HepG2 (cell line): Measurements from ENCODE around the gene DPH1. TPM values are rescaled to one million over a fixed set of nuclear protein-coding genes. Genes with fewer than 3 reads are reported as not detected.

ENCODE experiments used
- ATAC-seq: fragments of 200-7000 bp; cut with Tn5 transposase; 3 replicates; pipeline ENCODE4 v1.9.1; 2020; ENCODE audit warnings: mild to moderate bottlenecking, moderate library complexity
- BruUV-seq: library from RNA; stranded (reverse); fragments of 400-500 nt; replicated peaks from 2 replicates; lab custom pipeline; 2021; lab: Mats Ljungman, UMichigan
- CTCF ChIA-PET: fragments of 300-600 bp; formaldehyde crosslinking; extraction: SDS; loops from one replicate; lab custom pipeline; 2021; ENCODE audit warnings: low total read pairs, inconsistent platforms, low intra/inter-chr PET ratio; lab: Yijun Ruan, JAX
- POLR2A ChIA-PET: fragments of 350-600 bp; sonication (Branson Sonifier 250); formaldehyde crosslinking; loops from one replicate; lab custom pipeline; 2020; ENCODE audit warnings: antibody characterized with exemption, inconsistent platforms; lab: Yijun Ruan, JAX
- DNase-seq: peaks from one replicate; pipeline ENCODE4 v3.0.0-alpha.2; 2015; ENCODE audit warnings: low spot score
- FAIRE-seq: peaks from 3 replicates; lab custom pipeline; 2011; peaks lifted over from hg19 to GRCh38; lab: Jason Lieb, UNC
- H2AFZ ChIP-seq: one replicate; pipeline ENCODE4 v1.6.1; 2011; ENCODE audit warnings: low read length, inconsistent platforms
- H3K27ac ChIP-seq: fragments of 300-600 bp; 3 replicates; pipeline ENCODE4 v1.8.0; 2011; ENCODE audit warnings: mixed run types, mild to moderate bottlenecking, mixed read lengths, low read length, inconsistent platforms; ENCODE audit not compliant: insufficient read depth; ENCODE audit errors: extremely low read length
- H3K27me3 ChIP-seq, 2 experiments: fragments of 200-600 bp in 1 of 2; 2 replicates in 1 of 2; 3 replicates in 1 of 2; pipeline versions ENCODE4 v1.6.0 to v1.8.0; 2011; ENCODE audit warnings: low read length in 2 of 2, mild to moderate bottlenecking in 2 of 2, moderate library complexity in 2 of 2, inconsistent platforms in 1 of 2; ENCODE audit not compliant: insufficient read depth in 2 of 2, control insufficient read depth in 1 of 2
- H3K36me3 ChIP-seq, 2 experiments: fragments of 200-600 bp in 1 of 2; replicated peaks in 1 of 2; 2 replicates in 1 of 2; 3 replicates in 1 of 2; pipeline versions ENCODE4 v1.5.1 to v1.8.0; 2011; ENCODE audit warnings: low read length in 2 of 2, inconsistent platforms in 1 of 2; ENCODE audit not compliant: insufficient read depth in 2 of 2, control insufficient read depth in 1 of 2
- H3K4me1 ChIP-seq: 2 replicates; pipeline ENCODE4 v1.5.1; 2012; ENCODE audit warnings: low read length, inconsistent platforms; ENCODE audit not compliant: insufficient read depth
- H3K4me2 ChIP-seq: 2 replicates; pipeline ENCODE4 v1.6.0; 2011; ENCODE audit warnings: low read depth, low read length, inconsistent platforms
- H3K4me3 ChIP-seq, 3 experiments: fragments of 200-600 bp in 1 of 3; sonication (generic), shearing (Covaris generic) in 1 of 3; replicated peaks in 1 of 3; 2 replicates each; pipeline ENCODE4 v1.5.1; 2011 to 2016; ENCODE audit warnings: low read length in 3 of 3, inconsistent platforms in 2 of 3, low read depth in 2 of 3, mild to moderate bottlenecking in 2 of 3, control low read depth in 1 of 3, mixed read lengths in 1 of 3; ENCODE audit not compliant: insufficient read depth in 1 of 3
- H3K79me2 ChIP-seq: one replicate; pipeline ENCODE4 v1.6.1; 2011; ENCODE audit warnings: low read length, inconsistent platforms; ENCODE audit not compliant: insufficient read depth
- H3K9ac ChIP-seq: 2 replicates; pipeline ENCODE4 v1.6.0; 2011; ENCODE audit warnings: mild to moderate bottlenecking, low read depth, low read length, inconsistent platforms; ENCODE audit not compliant: insufficient read depth
- H3K9me3 ChIP-seq: 2 replicates; pipeline ENCODE4 v1.5.1; 2012; ENCODE audit warnings: mild to moderate bottlenecking, low read length
- H4K20me1 ChIP-seq: 2 replicates; pipeline ENCODE4 v1.6.0; 2011; ENCODE audit warnings: inconsistent platforms, mild to moderate bottlenecking, low read length, moderate library complexity; ENCODE audit not compliant: insufficient read depth
- ADNP ChIP-seq: sonication (generic); formaldehyde crosslinking; IDR thresholded peaks from 2 replicates; pipeline ENCODE4 v1.4.0; 2020; ENCODE audit warnings: missing genetic modification reagents
- AHR ChIP-seq: IDR thresholded peaks from 2 replicates; pipeline ENCODE4 v1.6.1; 2018; ENCODE audit warnings: missing genetic modification reagents, missing compliant biosample characterization
- CENPX ChIP-seq: sonication (generic); formaldehyde crosslinking; IDR thresholded peaks from 2 replicates; pipeline ENCODE4 v1.9.0; 2021; ENCODE audit warnings: mild to moderate bottlenecking, missing genetic modification reagents, moderate library complexity
- KDM5B ChIP-seq: sonication (generic); formaldehyde crosslinking; IDR thresholded peaks from 2 replicates; pipeline ENCODE4 v1.4.0; 2020; ENCODE audit warnings: missing genetic modification reagents, mild to moderate bottlenecking, borderline replicate concordance
- NAIF1 ChIP-seq: sonication (generic); formaldehyde crosslinking; IDR thresholded peaks from 2 replicates; pipeline ENCODE4 v1.5.0; 2020; ENCODE audit warnings: mild to moderate bottlenecking, missing genetic modification reagents, borderline replicate concordance
- POGZ ChIP-seq: sonication (generic); formaldehyde crosslinking; IDR thresholded peaks from 2 replicates; pipeline ENCODE4 v1.4.0; 2020; ENCODE audit warnings: mild to moderate bottlenecking, missing genetic modification reagents
- ZNF317 ChIP-seq: sonication (generic); formaldehyde crosslinking; IDR thresholded peaks from 2 replicates; pipeline ENCODE4 v1.5.0; 2020; ENCODE audit warnings: mild to moderate bottlenecking, missing genetic modification reagents
- ZNF484 ChIP-seq: sonication (generic); formaldehyde crosslinking; IDR thresholded peaks from 2 replicates; pipeline ENCODE4 v1.5.1; 2020; ENCODE audit warnings: mild to moderate bottlenecking, low read depth, missing genetic modification reagents, borderline replicate concordance
- WGBS: methylation state at CpG from one replicate; pipeline ENCODE4 v1.1.6; 2017; ENCODE audit warnings: low lambda C conversion rate; 5-methylcytosine and 5-hydroxymethylcytosine counted together
- in situ Hi-C: cut with HindIII; loops from 2 replicates; pipeline ENCODE4 v1.10.0; 2017; ENCODE audit warnings: low pct_unique_long_range_greater_than_20kb; ENCODE audit not compliant: extremely low pct_ligation_motif_present
- intact Hi-C: fragments of 100-400 bp; cut with micrococcal nuclease; formaldehyde crosslinking; loops from one replicate; pipeline ENCODE4 v1.10.0; 2022; ENCODE audit not compliant: unreplicated experiment
- polyA plus RNA-seq, 8 experiments: library from polyadenylated mRNA; depleted of rRNA in 3 of 8; stranded (reverse) in 7 of 8; unstranded in 1 of 8; fragments of >200 nt; fragmentation: Illumina TruSeq in 4 of 8; extraction: Trizol in 4 of 8; gene quantifications; 2 replicates each; pipeline versions ENCODE4 v1.2.1 to v1.2.3, GENCODE V29; 2011 to 2016; ENCODE audit warnings: low read depth in 4 of 8, missing spikeins in 1 of 8, mixed read lengths in 1 of 8; ENCODE audit not compliant: insufficient read depth in 1 of 8
- total RNA-seq, 5 experiments: library from RNA; depleted of rRNA; stranded (reverse); fragments of >200 nt; fragmentation: Illumina TruSeq; extraction: Trizol; gene quantifications; 2 replicates each; pipeline ENCODE4 v1.2.3, GENCODE V29; 2016; ENCODE audit warnings: low read depth in 1 of 5
- TF ChIP-seq, protein P1 (sequence below): IDR thresholded peaks from 2 replicates; pipeline ENCODE4 v1.6.1; 2016
- TF ChIP-seq, protein P2 (sequence below): sonication (generic); formaldehyde crosslinking; IDR thresholded peaks from 2 replicates; pipeline ENCODE4 v1.9.0; 2022; ENCODE audit warnings: missing genetic modification reagents, mild to moderate bottlenecking, borderline replicate concordance
- TF ChIP-seq, protein P3 (sequence below): sonication (generic); formaldehyde crosslinking; IDR thresholded peaks from 2 replicates; pipeline ENCODE4 v1.4.0; 2020; ENCODE audit warnings: missing genetic modification reagents

The DPH1 gene
- total and polyA plus RNA-seq, 2 of the 13 experiments (the other 11 are each of a cell fraction or from before 2014, with no cell fraction given): 25.3 to 42.8 TPM

GRCh38 chr17:2067048-2067561 lies 37.2 kb downstream of the DPH1 start:
- Histone ChIP-seq H3K27me3 (no peaks in the 10 kb centered on the region), H3K9me3 (no peaks in the 10 kb centered on the region), H3K9ac (no peak overlapping the region), H4K20me1 (no peaks in the 10 kb centered on the region), H3K4me1 (peaks cover 38% of the 10 kb centered on the region), H3K27ac (peak overlapping the region; percentile 54), H3K4me3 (0 out of 6 replicates have a peak overlapping the region, but pooled peaks of 1 of the 3 experiments have one; percentile 13), H3K4me2 (peak overlapping the region; percentile 55), H2AFZ (no peak overlapping the region), H3K79me2 (no peaks in the 10 kb centered on the region), H3K36me3 (peaks cover 13 to 28% of the 10 kb centered on the region in 2 experiments)
- in situ Hi-C loops (no loop called here), intact Hi-C loops (no loop called here)
- POLR2A ChIA-PET: no interaction called here
- 53% methylated on average over 10 of the region's 14 CpGs for WGBS
- ATAC-seq (peak; percentile 80), FAIRE-seq (no peak), DNase-seq (no peak)
- CTCF ChIA-PET: no interaction called here
- no TSS peak for BruUV-seq
- TF ChIP-seq ZNF317 (0 out of 2 replicates have a peak, but pooled peaks have one; percentile 8), AHR (CRISPR knock-in tag) (no peak), CENPX (CRISPR knock-in tag) (no peak), KDM5B (CRISPR knock-in tag) (peak; percentile 5; the same call in 1 of the 2 replicates), POGZ (CRISPR knock-in tag) (0 out of 2 replicates have a peak, but pooled peaks have one; percentile 9), ZNF484 (CRISPR knock-in tag) (no peak), ADNP (CRISPR knock-in tag) (no peak), NAIF1 (CRISPR knock-in tag) (no peak)
- TF ChIP-seq, protein P1, sequence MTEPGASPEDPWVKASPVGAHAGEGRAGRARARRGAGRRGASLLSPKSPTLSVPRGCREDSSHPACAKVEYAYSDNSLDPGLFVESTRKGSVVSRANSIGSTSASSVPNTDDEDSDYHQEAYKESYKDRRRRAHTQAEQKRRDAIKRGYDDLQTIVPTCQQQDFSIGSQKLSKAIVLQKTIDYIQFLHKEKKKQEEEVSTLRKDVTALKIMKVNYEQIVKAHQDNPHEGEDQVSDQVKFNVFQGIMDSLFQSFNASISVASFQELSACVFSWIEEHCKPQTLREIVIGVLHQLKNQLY (CRISPR knock-in tag): no peak
- TF ChIP-seq, protein P2, sequence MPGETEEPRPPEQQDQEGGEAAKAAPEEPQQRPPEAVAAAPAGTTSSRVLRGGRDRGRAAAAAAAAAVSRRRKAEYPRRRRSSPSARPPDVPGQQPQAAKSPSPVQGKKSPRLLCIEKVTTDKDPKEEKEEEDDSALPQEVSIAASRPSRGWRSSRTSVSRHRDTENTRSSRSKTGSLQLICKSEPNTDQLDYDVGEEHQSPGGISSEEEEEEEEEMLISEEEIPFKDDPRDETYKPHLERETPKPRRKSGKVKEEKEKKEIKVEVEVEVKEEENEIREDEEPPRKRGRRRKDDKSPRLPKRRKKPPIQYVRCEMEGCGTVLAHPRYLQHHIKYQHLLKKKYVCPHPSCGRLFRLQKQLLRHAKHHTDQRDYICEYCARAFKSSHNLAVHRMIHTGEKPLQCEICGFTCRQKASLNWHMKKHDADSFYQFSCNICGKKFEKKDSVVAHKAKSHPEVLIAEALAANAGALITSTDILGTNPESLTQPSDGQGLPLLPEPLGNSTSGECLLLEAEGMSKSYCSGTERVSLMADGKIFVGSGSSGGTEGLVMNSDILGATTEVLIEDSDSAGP (CRISPR knock-in tag): peak; percentile 13; the same call in 1 of the 2 replicates
- TF ChIP-seq, protein P3, sequence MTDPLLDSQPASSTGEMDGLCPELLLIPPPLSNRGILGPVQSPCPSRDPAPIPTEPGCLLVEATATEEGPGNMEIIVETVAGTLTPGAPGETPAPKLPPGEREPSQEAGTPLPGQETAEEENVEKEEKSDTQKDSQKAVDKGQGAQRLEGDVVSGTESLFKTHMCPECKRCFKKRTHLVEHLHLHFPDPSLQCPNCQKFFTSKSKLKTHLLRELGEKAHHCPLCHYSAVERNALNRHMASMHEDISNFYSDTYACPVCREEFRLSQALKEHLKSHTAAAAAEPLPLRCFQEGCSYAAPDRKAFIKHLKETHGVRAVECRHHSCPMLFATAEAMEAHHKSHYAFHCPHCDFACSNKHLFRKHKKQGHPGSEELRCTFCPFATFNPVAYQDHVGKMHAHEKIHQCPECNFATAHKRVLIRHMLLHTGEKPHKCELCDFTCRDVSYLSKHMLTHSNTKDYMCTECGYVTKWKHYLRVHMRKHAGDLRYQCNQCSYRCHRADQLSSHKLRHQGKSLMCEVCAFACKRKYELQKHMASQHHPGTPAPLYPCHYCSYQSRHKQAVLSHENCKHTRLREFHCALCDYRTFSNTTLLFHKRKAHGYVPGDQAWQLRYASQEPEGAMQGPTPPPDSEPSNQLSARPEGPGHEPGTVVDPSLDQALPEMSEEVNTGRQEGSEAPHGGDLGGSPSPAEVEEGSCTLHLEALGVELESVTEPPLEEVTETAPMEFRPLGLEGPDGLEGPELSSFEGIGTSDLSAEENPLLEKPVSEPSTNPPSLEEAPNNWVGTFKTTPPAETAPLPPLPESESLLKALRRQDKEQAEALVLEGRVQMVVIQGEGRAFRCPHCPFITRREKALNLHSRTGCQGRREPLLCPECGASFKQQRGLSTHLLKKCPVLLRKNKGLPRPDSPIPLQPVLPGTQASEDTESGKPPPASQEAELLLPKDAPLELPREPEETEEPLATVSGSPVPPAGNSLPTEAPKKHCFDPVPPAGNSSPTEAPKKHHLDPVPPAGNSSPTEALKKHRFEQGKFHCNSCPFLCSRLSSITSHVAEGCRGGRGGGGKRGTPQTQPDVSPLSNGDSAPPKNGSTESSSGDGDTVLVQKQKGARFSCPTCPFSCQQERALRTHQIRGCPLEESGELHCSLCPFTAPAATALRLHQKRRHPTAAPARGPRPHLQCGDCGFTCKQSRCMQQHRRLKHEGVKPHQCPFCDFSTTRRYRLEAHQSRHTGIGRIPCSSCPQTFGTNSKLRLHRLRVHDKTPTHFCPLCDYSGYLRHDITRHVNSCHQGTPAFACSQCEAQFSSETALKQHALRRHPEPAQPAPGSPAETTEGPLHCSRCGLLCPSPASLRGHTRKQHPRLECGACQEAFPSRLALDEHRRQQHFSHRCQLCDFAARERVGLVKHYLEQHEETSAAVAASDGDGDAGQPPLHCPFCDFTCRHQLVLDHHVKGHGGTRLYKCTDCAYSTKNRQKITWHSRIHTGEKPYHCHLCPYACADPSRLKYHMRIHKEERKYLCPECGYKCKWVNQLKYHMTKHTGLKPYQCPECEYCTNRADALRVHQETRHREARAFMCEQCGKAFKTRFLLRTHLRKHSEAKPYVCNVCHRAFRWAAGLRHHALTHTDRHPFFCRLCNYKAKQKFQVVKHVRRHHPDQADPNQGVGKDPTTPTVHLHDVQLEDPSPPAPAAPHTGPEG (CRISPR knock-in tag): no peak
